Omental fat pad (tissue), 4 donors: ENCODE measurements around the gene RANBP1. TPM values are rescaled to one million over a fixed set of nuclear protein-coding genes. Genes with fewer than 3 reads are reported as not detected.
A peak's percentile ranks its signal among the peaks of the same experiment; 100 is the strongest.

ENCODE experiments used
- ATAC-seq: fragments of 150-250 bp; one replicate; pipeline ENCODE4 v1.9.1; 2016; ENCODE audit warnings: mild to moderate bottlenecking, moderate library complexity; ENCODE audit not compliant: low FRiP score
- DNase-seq: peaks from one replicate; pipeline ENCODE4 v3.0.0-alpha.2; 2019; ENCODE audit warnings: low spot score
- CTCF ChIP-seq, 3 donors: fragments of 450-650 bp; IDR thresholded peaks; one replicate each; pipeline ENCODE4 v1.5.1; 2016 to 2017; ENCODE audit warnings: antibody characterized with exemption in 3 of 3, mild to moderate bottlenecking in 3 of 3, moderate library complexity in 2 of 3
- total RNA-seq, 4 donors: library from RNA; depleted of rRNA; stranded (reverse); fragments of >200 nt; gene quantifications; one replicate each; pipeline ENCODE4 v1.1.0, GENCODE V29; 2016

Gene RANBP1
- total RNA-seq, 4 donors from 2014 or later, result 146 to 285 (median 159) TPM

DNA sequence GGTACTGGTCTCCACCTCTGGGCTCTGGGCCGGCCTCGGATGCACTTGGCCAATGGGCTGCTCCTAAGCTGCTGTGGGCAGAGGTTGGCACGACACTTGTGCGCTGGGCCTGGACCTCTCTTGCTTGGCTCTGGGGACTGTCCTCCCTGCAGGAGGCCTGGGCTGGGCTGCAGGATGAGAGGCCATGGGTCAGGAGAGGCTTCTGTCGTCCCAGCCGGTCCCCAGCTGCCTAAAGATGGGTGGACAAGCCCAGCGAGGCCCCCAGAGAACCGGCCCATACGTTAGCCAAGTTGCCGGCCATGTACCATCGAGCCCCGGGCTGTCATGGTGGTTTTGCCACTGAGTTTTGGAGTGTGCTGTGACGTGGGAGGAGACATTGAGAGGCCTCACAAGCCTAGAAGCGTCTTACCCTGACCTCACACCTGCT is 36.6 kb downstream of the RANBP1 start:
- no peak for TF ChIP-seq CTCF (IDR thresholded peaks at IDR 0.05)
- DNase-seq (no peak), ATAC-seq (no peak)

DNA sequence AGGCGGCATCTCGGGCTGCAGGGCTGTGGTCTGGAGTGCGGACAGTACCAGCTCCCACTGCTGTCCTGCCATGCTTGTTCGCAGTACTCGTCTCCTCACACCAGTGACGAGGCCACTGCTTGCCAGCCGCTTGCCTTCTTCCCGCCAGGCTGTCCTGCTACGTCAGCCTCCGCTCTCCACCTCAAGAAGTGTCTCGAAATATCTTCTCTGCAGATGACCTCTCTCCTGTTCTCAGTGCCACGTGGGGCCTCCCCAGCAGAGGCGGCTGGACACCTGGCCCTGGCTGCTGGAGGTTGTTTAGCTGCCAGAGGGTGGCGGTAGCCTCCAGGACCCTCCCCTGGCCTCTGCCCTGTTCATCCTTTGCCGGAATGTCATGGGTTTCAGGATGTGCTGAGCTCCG is 38.0 kb downstream of the RANBP1 start:
- no peak for ATAC-seq
- no peak for DNase-seq
- TF ChIP-seq CTCF (IDR thresholded peaks at IDR 0.05), result no peak

- DNase-seq (no peak), ATAC-seq (no peak)
- TF ChIP-seq CTCF (IDR thresholded peaks at IDR 0.05), result no peak
These were observed 38.8 kb downstream of the RANBP1 start for GRCh38 chr22:20154602-20155187.

DNA sequence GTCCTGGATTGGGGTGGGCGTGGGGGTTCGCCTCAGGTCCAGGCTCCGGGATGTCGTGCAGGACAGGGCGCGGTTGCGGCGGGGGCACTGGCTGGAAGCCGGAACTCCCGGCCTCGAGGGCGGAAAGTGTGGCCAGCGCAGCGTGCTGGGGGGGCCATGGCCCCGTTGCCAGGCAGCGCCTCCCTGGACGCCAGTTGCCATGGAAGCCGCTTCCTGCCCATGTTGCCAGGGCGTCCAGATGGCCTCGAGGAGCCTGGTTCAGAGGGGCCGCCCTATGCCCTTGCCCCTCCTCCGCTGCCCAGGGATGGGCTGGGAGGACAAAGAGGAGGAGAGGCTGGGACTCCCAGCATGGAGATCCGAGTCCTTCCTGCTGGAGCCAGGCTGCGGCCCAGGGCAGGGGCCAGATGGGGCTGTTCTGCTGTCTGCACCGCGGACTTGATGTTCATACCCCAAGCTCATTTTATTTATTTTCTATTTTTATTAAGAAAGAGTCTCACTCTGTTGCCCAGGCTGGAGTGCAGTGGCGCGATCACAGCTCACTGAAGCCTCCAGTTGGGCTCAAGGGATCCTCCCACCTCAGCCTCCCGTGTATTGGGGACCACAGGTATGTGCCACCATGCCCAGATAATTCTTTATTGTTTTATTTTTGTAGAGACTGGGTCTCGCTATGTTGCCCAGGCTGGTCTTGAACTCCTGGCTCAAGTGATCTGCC is 39.6 kb downstream of the RANBP1 start:
- no peak for TF ChIP-seq CTCF (IDR thresholded peaks at IDR 0.05)
- ATAC-seq (no peak), DNase-seq (no peak)

DNA sequence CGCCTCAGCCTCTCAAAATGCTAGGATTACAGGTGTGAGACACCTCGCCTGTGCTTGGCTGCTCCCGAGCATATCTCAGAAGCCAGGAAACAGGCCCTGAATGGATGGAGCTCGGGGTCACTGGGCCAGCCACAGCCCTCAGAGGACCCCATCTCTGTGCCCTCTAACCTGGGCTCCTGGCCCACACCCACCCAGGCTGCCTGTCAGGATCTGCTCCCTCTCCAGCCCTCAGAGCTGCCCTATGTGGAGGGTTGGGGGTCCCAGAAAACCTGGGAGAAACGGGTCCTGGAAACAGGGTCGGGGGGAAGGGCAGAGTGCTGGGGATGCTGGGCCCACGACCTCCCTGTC is 40.1 kb downstream of the RANBP1 start:
- ATAC-seq (no peak), DNase-seq (no peak)
- no peak for TF ChIP-seq CTCF (IDR thresholded peaks at IDR 0.05)

GRCh38 chr22:20156611-20157429 is 40.9 kb downstream of the RANBP1 start:
- peak in 2 of 3 donors; percentile 97 to 100 for TF ChIP-seq CTCF (IDR thresholded peaks at IDR 0.05)
- ATAC-seq (peak; percentile 71), DNase-seq (peak; percentile 99)
